Heart right ventricle (tissue), 16 donors: ENCODE data around the gene PCCA. TPM values are rescaled to one million over a fixed set of nuclear protein-coding genes. Genes with fewer than 3 reads are reported as not detected.

Experiments used
- ATAC-seq, 8 donors: fragments of 200-7000 bp; cut with Tn5 transposase; one replicate each; pipeline ENCODE4 v1.9.1; 2020; ENCODE audit warnings: mild to moderate bottlenecking in 8 of 8, moderate library complexity in 8 of 8, moderate number of reproducible peaks in 1 of 8
- DNase-seq, 2 donors: peaks; one replicate each; pipeline ENCODE4 v3.0.0-alpha.2; 2020
- H3K27ac ChIP-seq, 10 donors: fragments of 200-600 bp; sonication (generic) in 2 of 10; one replicate each; pipeline versions ENCODE4 v1.5.0 to v1.8.0; 2020 to 2022; ENCODE audit warnings: mild to moderate bottlenecking in 3 of 10
- H3K27me3 ChIP-seq, 7 donors: fragments of 200-600 bp; one replicate each; pipeline ENCODE4 v1.8.0; 2021 to 2022; ENCODE audit warnings: mild to moderate bottlenecking in 2 of 7
- H3K36me3 ChIP-seq, 9 donors: fragments of 200-600 bp; sonication (generic) in 1 of 9; one replicate each; pipeline versions ENCODE4 v1.5.0 to v1.8.0; 2020 to 2022; ENCODE audit warnings: mild to moderate bottlenecking in 2 of 9
- H3K4me1 ChIP-seq, 9 donors: fragments of 200-600 bp; sonication (generic) in 1 of 9; one replicate each; pipeline versions ENCODE4 v1.5.0 to v1.8.0; 2020 to 2022; ENCODE audit warnings: mild to moderate bottlenecking in 4 of 9
- H3K4me3 ChIP-seq, 10 donors: fragments of 200-600 bp; sonication (generic) in 2 of 10; one replicate each; pipeline versions ENCODE4 v1.5.0 to v1.8.0; 2020 to 2022; ENCODE audit warnings: mild to moderate bottlenecking in 7 of 10, moderate library complexity in 2 of 10
- H3K9me3 ChIP-seq, 11 donors: fragments of 200-600 bp in 10 of 11; sonication (generic) in 2 of 11; one replicate each; pipeline versions ENCODE4 v1.5.0 to v1.8.0; 2013 to 2022; ENCODE audit warnings: mild to moderate bottlenecking in 2 of 11, control low read depth in 1 of 11, moderate library complexity in 1 of 11
- WGBS, 2 donors: extraction: QIAGEN DNeasy Blood & Tissue Kit; methylation state at CpG; one replicate each; pipeline ENCODE4 v1.1.7; 2013; ENCODE audit warnings: inconsistent platforms in 1 of 2; 5-methylcytosine and 5-hydroxymethylcytosine counted together
- intact Hi-C, 10 donors: fragments of 100-400 bp; cut with DNase I; formaldehyde crosslinking; loops; one replicate each; pipeline versions ENCODE4 v1.11.1 to v1.14.2; 2022
- polyA plus RNA-seq, 2 donors: library from polyadenylated mRNA; stranded (reverse); fragments of 200-250 nt; gene quantifications; one replicate each; pipeline ENCODE4 v1.2.3, GENCODE V29; 2013
- total RNA-seq, 10 donors: library from RNA; stranded (reverse); fragmentation: NEBNext Ultra II Directional in 3 of 10; extraction: Animal tissue kit (Norgen Biotek cat#: 25700) in 3 of 10; gene quantifications; one replicate each; pipeline versions ENCODE4 v1.2.1 to v1.2.4, GENCODE V29; 2021 to 2023
- TF ChIP-seq, protein P1 (sequence below), 9 donors: fragments of 200-600 bp; sonication (generic) in 2 of 9; IDR thresholded peaks; one replicate each; pipeline versions ENCODE4 v1.5.0 to v1.8.0; 2021 to 2022; ENCODE audit warnings: antibody characterized with exemption in 9 of 9, mild to moderate bottlenecking in 5 of 9, moderate library complexity in 1 of 9
- donor health status: Arrhythmogenic right ventricular cardiomyopathy.
- donor health status: ischemic (EF 13 %, LVEDD 7.1; RV severe dilation, severe dysfunction).
- donor health status: healthy with polysubstance abuse.
- donor health status: DM: no; HTN: yes; CAD: no.
- donor health status: DM: no; HTN: no; CAD: no.
- donor health status: ischemic (EF 25% LVEDD 6.9; RV normal size, moderate dysfunction).
- donor health status: ischemic (EF 25% LVEDD 5.7; RV mildly dilated, moderate dysfunction).
- donor health status: healthy.
- donor health status: DM: yes; HTN: yes; CAD: no.
- donor health status: Ischemic cardiomyopathy.
- donor health status: ischemic (EF 35%, LVEDD 5.7; RV mildly dilated, moderate dysfunction).
- donor health status: nonischemic (EF 11% LVEDD 7.7; RV severe dilation, severe dysfunction).
- donor health status: DM: yes; HTN: yes; CAD: no.
- donor health status: PGD.
- donor health status: ischemic (EF 29% LVEDD 5.4; RV normal size, mild dysfunction).
- donor health status: nonischemic (EF 23%, LVEDD 6.1; RV moderate dilation, normal function).

The PCCA gene
- total and polyA plus RNA-seq, 12 donors = 21.2 to 71.9 (median 60.7) TPM

DNA sequence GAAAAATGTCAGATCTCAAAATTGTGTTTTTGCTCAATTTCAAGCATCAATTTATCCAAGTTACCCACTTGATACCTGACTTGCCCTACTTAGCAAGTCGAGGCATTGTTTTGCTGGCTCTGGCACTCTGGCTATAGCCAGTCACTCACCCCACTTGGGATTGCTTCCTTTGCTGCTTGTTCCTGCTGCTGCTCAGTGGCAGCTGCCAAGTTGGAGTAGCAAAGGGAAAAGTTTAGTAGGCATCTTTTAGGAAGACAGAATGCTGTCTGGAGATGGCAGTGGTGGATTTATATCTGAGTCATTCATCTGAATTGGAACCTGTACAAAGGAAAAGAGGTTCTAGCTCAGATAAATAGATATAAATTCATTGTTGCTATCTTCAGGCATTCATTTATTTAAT, 41.2 kb downstream of the PCCA start:
- ATAC-seq = peak in 4 of 8 donors; percentile 63 to 88 (median 70)
- 16 to 30% methylated on average over 1 of the region's 1 CpG for WGBS, 2 donors
- Histone ChIP-seq H3K27ac (peak overlapping the region in 1 of 10 donors; percentile 32), H3K9me3 (no peaks in the 10 kb centered on the region), H3K36me3 (no peaks in the 10 kb centered on the region), H3K4me3 (no peak overlapping the region), H3K27me3 (no peaks in the 10 kb centered on the region), H3K4me1 (peaks cover 0 to 26% (median 12%) of the 10 kb centered on the region in 9 donors)
- DNase-seq = peak in 1 of 2 donors; percentile 20
- intact Hi-C loops = no loop called here
- TF ChIP-seq, protein P1, sequence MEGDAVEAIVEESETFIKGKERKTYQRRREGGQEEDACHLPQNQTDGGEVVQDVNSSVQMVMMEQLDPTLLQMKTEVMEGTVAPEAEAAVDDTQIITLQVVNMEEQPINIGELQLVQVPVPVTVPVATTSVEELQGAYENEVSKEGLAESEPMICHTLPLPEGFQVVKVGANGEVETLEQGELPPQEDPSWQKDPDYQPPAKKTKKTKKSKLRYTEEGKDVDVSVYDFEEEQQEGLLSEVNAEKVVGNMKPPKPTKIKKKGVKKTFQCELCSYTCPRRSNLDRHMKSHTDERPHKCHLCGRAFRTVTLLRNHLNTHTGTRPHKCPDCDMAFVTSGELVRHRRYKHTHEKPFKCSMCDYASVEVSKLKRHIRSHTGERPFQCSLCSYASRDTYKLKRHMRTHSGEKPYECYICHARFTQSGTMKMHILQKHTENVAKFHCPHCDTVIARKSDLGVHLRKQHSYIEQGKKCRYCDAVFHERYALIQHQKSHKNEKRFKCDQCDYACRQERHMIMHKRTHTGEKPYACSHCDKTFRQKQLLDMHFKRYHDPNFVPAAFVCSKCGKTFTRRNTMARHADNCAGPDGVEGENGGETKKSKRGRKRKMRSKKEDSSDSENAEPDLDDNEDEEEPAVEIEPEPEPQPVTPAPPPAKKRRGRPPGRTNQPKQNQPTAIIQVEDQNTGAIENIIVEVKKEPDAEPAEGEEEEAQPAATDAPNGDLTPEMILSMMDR (IDR thresholded peaks at IDR 0.05) = no peak

- DNase-seq (no peak), ATAC-seq (peak in 3 of 8 donors; percentile 20 to 43 (median 37))
- Histone ChIP-seq H3K4me1 (peaks cover 0 to 26% (median 12%) of the 10 kb centered on the region in 9 donors), H3K9me3 (no peaks in the 10 kb centered on the region), H3K36me3 (no peaks in the 10 kb centered on the region), H3K27me3 (no peaks in the 10 kb centered on the region), H3K27ac (no peak overlapping the region), H3K4me3 (no peak overlapping the region)
- intact Hi-C loops = no loop called here
- 78 to 84% methylated on average over 6 of the region's 6 CpGs for WGBS, 2 donors
- TF ChIP-seq, protein P1 (IDR thresholded peaks at IDR 0.05) = no peak
Measured at GRCh38 chr13:100130930-100131511, 42.1 kb downstream of the PCCA start.

GRCh38 chr13:100131863-100132574, 43.1 kb downstream of the PCCA start:
- Histone ChIP-seq H3K27me3 (no peaks in the 10 kb centered on the region), H3K4me3 (no peak overlapping the region), H3K4me1 (peaks cover 0 to 26% (median 12%) of the 10 kb centered on the region in 9 donors), H3K9me3 (no peaks in the 10 kb centered on the region), H3K27ac (no peak overlapping the region), H3K36me3 (no peaks in the 10 kb centered on the region)
- DNase-seq (no peak), ATAC-seq (peak in 4 of 8 donors; percentile 47 to 85 (median 51))
- TF ChIP-seq, protein P1 (IDR thresholded peaks at IDR 0.05) = no peak
- intact Hi-C loops = no loop called here
- 48 to 56% methylated on average over 3 of the region's 3 CpGs for WGBS, 2 donors

DNA sequence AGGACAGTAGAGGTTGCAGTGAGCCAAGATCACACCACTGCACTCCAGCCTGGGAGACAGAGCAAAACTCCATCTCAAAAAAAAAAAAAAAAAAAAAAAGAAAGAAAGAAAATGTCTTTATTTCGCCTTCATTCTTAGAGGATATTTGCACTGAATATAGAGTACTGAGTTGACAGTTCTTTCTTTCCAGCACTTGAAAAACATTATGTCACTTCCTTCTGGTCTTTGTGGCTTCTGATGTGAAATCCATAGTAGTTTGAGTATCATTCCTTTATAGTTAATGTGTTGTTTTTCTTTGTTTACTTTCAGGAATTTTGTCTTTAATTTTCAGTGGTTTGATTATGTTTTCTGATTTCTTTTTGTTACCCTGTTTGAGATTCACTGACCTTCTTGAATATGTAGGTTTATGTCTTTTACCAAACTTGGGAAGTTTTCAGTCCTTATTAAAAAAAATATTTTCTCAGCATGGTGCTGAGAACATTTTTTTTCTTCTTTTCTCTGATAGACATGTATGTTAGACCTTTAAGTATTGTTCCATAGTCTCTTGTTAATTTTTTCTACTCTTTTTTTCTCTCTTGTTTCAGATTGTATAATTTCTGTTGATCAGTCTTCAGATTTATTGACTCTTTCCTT, 50.1 kb downstream of the PCCA start:
- ATAC-seq = no peak

More for the DNA sequence above, 50.1 kb downstream of the PCCA start:
- WGBS, 2 donors = 72 to 89% methylated on average over 1 of the region's 1 CpG
- H3K9me3 ChIP-seq = peaks cover 0 to 10% (median 0%) of the 10 kb centered on the region in 11 donors
- intact Hi-C loops = no loop called here
- H3K4me1 ChIP-seq = peaks cover 0 to 9% (median 0%) of the 10 kb centered on the region in 9 donors
- H3K27ac ChIP-seq = no peak overlapping the region
- no peak overlapping the region for H3K4me3 ChIP-seq
- TF ChIP-seq, protein P1 (IDR thresholded peaks at IDR 0.05) = no peak
- no peaks in the 10 kb centered on the region for H3K36me3 ChIP-seq
- no peak for DNase-seq
- H3K27me3 ChIP-seq = no peaks in the 10 kb centered on the region
